Dendritic cell treated with granulocyte-macrophage colony-stimulating factor and Interleukin-4, amounts not matched to agents 40 ng/mL and 50 ng/mL, for 4 days (primary cell): ENCODE measurements around the gene TPRN.
"Not testable (repeated sequence)": the region's sequence is repeated elsewhere in the genome, so short reads cannot be mapped to it uniquely, and the experiment has no call there.

Source experiments
- H3K27ac Mint-ChIP-seq: one replicate; pipeline ENCODE4 v1.8.0; 2022; ENCODE audit warnings: mild to moderate bottlenecking, mixed read lengths
- H3K27me3 Mint-ChIP-seq: one replicate; pipeline ENCODE4 v1.8.0; 2022; ENCODE audit warnings: mild to moderate bottlenecking, mixed read lengths
- H3K36me3 Mint-ChIP-seq: one replicate; pipeline ENCODE4 v1.8.0; 2022; ENCODE audit warnings: low read depth, mixed read lengths
- H3K4me1 Mint-ChIP-seq: one replicate; pipeline ENCODE4 v1.8.0; 2022; ENCODE audit warnings: low read depth, mixed read lengths
- H3K4me3 Mint-ChIP-seq: one replicate; pipeline ENCODE4 v1.8.0; 2022; ENCODE audit warnings: mild to moderate bottlenecking, moderate library complexity, mixed read lengths
- H3K9me3 Mint-ChIP-seq: one replicate; pipeline ENCODE4 v1.8.0; 2022; ENCODE audit warnings: mixed read lengths
- intact Hi-C: fragments of 100-400 bp; cut with micrococcal nuclease; formaldehyde crosslinking; loops from one replicate; pipeline ENCODE4 v1.15.0; 2022

Gene TPRN, protein sequence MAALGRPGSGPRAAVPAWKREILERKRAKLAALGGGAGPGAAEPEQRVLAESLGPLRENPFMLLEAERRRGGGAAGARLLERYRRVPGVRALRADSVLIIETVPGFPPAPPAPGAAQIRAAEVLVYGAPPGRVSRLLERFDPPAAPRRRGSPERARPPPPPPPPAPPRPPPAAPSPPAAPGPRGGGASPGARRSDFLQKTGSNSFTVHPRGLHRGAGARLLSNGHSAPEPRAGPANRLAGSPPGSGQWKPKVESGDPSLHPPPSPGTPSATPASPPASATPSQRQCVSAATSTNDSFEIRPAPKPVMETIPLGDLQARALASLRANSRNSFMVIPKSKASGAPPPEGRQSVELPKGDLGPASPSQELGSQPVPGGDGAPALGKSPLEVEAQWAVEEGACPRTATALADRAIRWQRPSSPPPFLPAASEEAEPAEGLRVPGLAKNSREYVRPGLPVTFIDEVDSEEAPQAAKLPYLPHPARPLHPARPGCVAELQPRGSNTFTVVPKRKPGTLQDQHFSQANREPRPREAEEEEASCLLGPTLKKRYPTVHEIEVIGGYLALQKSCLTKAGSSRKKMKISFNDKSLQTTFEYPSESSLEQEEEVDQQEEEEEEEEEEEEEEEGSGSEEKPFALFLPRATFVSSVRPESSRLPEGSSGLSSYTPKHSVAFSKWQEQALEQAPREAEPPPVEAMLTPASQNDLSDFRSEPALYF

DNA sequence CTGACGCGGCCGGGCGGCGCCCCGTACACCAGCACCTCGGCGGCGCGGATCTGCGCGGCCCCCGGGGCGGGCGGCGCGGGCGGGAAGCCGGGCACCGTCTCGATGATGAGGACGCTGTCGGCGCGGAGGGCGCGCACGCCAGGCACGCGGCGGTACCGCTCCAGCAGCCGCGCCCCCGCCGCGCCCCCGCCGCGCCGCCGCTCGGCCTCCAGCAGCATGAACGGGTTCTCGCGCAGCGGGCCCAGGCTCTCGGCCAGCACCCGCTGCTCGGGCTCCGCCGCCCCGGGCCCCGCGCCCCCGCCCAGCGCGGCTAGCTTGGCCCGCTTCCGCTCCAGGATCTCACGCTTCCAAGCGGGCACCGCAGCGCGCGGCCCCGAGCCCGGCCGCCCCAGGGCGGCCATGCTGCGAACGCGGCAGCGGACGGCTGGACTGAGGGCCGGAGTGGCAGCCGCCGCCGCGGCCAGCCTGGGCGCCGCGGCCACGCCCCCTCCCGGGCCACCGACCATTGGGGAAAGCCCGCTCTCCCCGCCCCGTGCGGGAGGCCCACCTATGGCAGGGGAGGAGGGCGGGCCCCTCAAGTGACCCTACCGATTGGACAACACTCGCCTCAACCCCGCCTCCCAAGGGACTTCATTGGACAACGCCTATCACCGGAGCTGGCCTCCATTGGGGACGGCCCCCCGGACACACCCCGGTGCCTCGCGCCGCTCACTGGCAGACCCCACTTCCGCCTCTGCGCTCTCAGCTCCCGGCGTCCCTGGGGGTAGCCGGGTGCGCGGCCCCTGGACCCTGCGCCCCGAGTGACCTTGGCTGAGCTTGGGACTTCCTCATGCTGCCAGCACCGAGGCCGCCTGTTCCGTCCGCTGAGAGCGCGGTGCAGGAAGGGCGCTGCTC is at the start of gene TPRN:
Gene TPRN, minus strand, starts transcription at position 431 of the 894 bp plus-strand sequence. Its CDS starts 30 bp downstream, at position 401.
- Mint-ChIP-seq H3K9me3 (no peaks in the 10 kb centered on the region), H3K4me1 (peaks cover 71% of the 10 kb centered on the region), H3K36me3 (peaks cover 41% of the 10 kb centered on the region), H3K4me3 (peak within 1 kb of the TSS; percentile 86), H3K27me3 (no peaks in the 10 kb centered on the region), H3K27ac (peak within 1 kb of the TSS; percentile 94)
- intact Hi-C loops = no loop called here

DNA sequence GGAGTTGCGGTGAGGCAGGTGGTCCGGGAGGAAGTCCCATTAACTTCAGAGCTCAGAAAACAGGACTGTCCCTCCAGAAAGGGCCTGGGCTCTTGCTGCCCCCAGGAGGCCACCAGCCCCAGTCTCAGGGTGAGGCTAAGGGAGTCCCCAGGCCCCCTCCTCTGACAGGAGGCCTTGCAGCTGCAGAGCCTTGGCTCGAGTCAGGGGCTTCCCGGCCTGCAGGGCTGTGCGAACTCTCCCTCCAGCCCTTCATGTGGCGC is 47.3 kb upstream of the TPRN start:
- no peak overlapping the region for H3K27ac Mint-ChIP-seq
- H3K27me3 Mint-ChIP-seq = no peaks in the 10 kb centered on the region
- H3K4me3 Mint-ChIP-seq = no peak overlapping the region
- H3K36me3 Mint-ChIP-seq = peaks cover 14% of the 10 kb centered on the region
- intact Hi-C loops = no loop called here
- H3K9me3 Mint-ChIP-seq = no peaks in the 10 kb centered on the region
- H3K4me1 Mint-ChIP-seq = peaks cover 17% of the 10 kb centered on the region

DNA sequence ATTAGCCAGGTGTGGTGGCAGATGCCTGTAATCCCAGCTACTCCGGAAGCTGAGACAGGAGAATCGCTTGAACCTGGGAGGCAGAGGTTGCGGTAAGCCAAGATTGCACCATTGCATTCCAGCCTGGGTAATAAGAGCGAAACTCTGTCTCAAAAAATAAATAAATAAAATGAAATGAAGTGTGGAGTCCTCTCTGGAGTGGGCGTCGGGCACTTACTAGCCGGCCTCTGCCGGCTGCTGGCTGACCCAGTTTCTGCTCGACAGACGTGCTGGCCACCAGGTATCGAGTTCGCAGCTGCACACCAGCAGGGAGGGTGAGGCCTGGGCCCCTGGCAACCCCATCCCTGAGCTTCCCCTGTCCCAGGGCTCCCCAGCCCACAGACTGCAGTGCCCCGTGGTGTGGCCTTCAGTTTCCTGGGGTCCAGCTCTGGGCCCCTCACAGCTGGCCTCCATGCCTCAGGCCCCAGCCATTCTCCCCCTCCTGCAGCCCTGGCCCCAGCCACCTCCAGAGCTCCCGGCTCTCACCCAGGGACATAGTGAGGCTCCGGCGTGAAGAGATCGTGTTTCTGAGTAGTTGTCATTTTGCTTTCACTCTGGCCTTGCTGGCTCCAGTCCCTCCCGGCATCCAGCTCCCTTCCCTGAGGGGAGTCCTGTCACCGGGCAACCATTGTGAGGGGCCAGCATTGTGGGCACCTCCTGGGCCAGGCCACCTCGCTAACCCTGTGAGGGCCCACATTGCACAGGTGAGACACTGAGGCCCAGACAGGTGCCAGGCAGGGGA is 46.8 kb upstream of the TPRN start:
- H3K27ac Mint-ChIP-seq = no peak overlapping the region

DNA sequence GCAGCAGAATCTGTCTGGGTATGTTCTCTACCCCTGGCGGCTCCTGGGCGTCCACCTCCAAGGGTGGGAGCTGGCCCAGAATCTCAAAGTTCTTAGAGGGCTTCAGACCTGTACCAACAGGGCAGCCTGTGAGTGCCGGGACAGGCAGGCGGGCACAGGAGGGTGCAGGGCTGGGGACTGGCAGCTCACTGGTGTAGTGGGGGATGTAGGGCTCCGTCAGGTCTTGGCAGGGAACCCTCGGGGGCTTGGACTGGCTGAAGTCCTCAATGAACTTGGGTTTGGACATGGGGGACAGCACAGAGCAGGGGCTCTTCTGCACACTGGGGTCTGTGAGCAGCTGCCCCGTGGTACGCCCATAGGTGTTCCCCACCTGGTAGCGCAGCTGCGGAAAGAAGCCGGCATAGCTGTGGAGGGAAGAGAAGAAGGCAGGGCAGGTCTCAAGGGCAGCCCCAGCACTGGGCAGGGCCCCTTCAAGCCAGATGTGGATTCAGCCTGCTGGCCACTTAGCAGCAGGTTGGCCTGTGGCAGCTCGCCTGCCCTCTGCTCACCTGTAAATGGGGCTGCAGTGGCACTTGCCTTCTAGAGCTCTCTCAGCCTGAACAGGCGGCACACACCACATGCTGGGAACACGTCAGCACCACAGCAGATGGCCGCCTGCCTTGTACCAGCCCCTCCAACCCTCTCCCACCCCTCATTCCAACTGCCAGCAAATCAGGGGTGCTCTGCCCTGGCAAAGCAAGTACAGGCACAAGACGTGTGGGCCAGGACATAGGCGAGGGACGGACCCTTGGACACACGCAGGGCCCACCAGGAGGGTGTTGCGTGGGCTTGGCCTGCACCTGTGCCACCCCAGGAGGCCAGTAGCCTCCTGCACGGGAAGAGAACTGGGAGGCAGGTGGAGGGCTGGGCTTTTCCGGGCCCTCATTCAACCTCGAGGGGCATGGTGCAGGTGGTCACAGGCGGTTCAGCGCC is 45.2 kb upstream of the TPRN start:
- peaks cover 33% of the 10 kb centered on the region for H3K36me3 Mint-ChIP-seq
- H3K27ac Mint-ChIP-seq = no peak overlapping the region
- peaks cover 26% of the 10 kb centered on the region for H3K4me1 Mint-ChIP-seq
- no peak overlapping the region for H3K4me3 Mint-ChIP-seq
- H3K9me3 Mint-ChIP-seq = no peaks in the 10 kb centered on the region
- no peaks in the 10 kb centered on the region for H3K27me3 Mint-ChIP-seq
- intact Hi-C loops = no loop called here

More for the DNA sequence above, 46.8 kb upstream of the TPRN start:
- Mint-ChIP-seq H3K4me1 (peaks cover 23% of the 10 kb centered on the region), H3K4me3 (no peak overlapping the region), H3K9me3 (no peaks in the 10 kb centered on the region), H3K36me3 (peaks cover 19% of the 10 kb centered on the region), H3K27me3 (no peaks in the 10 kb centered on the region)
- intact Hi-C loops = no loop called here

DNA sequence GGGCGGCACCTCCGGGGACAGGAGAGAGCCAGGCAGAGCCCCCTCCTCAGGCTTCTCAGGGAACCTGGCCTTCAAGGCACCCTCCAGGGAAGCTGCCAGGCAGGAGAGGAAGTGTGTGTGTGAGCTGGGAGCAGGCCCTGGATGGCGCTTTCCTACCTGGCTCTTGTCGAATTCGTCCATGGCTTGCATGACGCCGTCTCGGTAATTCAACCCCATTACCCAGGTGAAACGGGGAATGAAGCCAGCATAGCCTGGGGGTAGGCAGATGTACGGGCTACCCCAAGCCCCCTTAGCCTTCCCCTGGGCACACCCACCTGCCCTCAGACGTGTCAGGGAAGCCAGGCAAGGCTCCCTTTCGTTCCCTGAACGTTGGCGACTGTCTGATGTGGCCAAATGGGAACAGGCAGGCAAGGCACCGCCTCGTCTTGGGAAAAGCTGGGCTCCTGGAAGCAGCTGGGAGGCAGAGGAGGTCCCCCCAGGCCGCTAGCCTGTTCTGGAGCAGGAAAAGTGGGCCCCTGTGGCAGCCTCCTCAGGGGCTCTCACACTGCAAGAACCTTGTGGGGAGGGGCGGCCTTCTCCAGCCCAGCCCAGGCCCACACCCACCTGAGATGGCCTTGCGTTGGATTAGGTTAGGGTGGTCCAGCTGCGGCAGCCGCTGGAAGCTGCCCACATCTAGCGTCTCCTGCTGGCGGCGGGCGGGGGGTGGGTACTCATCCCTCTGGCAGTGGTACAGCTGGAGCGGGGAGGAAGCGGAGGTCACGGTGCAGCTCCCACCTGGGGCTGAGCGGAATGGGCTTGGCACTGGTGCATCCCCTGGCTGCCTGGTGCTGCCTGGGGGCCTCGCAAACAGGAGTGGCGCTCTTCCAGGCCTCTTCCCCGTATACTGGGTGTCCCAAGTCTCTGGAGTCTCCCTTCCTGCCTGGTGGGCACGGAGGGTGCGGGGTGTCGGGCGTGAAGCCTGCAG is 44.2 kb upstream of the TPRN start:
- intact Hi-C loops = no loop called here

DNA sequence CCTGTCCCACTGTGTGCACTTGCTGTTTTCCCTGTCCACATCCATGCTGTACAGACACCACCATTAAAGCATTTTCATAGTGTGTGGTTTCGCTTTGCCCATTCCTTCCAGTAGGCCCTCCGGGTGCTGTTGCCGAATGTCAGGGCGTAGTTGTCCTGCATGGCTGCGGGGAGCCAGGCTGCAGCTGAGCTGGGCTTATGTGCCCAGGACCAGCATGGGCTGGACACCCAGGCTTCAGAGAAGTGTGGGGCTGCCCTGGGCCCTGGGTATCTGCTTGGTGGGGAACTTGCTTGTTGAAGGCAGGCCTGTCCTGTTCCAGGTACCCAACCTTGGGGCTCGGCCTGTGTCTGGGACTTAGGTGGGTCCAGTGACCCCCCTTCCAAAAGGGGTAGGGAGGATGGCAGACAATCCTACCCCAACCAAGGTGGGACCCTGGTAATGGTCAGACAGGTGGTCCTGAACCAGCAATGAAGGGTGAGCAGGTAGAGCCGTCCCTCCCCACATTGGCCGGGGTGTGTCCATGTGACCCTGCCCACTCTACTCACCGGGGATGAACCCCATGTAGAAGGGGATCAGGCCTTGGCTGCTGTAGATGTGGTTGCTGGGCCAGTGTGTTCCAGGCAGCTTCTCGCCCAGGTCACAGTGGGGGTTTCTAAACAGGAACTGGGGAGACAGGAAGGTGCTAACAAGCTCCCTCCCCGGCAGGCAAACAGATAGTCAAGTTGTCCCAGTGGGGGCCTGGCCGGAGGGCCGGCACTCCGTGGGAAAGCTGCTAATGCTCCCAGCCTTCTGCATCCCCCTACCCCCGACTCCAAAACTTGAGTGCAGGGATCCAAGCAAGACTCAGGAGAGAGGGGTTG is 43.3 kb upstream of the TPRN start:
- Mint-ChIP-seq H3K27ac (peak overlapping the region; percentile 9), H3K36me3 (peaks cover 37% of the 10 kb centered on the region), H3K4me1 (peaks cover 31% of the 10 kb centered on the region), H3K9me3 (no peaks in the 10 kb centered on the region), H3K4me3 (peak overlapping the region; percentile 24), H3K27me3 (no peaks in the 10 kb centered on the region)
- intact Hi-C loops = no loop called here

More for the DNA sequence above, 44.2 kb upstream of the TPRN start:
- Mint-ChIP-seq H3K27ac (peak overlapping the region; percentile 9), H3K9me3 (no peaks in the 10 kb centered on the region), H3K27me3 (no peaks in the 10 kb centered on the region), H3K4me1 (peaks cover 26% of the 10 kb centered on the region), H3K4me3 (no peak overlapping the region), H3K36me3 (peaks cover 33% of the 10 kb centered on the region)

DNA sequence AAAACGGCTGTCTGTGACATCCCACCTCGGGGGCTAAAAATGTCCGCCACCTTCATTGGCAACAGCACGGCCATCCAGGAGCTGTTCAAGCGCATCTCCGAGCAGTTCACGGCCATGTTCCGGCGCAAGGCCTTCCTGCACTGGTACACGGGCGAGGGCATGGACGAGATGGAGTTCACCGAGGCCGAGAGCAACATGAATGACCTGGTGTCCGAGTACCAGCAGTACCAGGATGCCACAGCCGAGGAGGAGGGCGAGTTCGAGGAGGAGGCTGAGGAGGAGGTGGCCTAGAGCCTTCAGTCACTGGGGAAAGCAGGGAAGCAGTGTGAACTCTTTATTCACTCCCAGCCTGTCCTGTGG is 42.7 kb upstream of the TPRN start:
- H3K4me3 Mint-ChIP-seq, H3K27ac Mint-ChIP-seq, H3K9me3 Mint-ChIP-seq, H3K27me3 Mint-ChIP-seq, intact Hi-C loops: not testable (repeated sequence)
- Mint-ChIP-seq H3K36me3 (peaks cover 39% of the 10 kb centered on the region), H3K4me1 (peaks cover 37% of the 10 kb centered on the region)

DNA sequence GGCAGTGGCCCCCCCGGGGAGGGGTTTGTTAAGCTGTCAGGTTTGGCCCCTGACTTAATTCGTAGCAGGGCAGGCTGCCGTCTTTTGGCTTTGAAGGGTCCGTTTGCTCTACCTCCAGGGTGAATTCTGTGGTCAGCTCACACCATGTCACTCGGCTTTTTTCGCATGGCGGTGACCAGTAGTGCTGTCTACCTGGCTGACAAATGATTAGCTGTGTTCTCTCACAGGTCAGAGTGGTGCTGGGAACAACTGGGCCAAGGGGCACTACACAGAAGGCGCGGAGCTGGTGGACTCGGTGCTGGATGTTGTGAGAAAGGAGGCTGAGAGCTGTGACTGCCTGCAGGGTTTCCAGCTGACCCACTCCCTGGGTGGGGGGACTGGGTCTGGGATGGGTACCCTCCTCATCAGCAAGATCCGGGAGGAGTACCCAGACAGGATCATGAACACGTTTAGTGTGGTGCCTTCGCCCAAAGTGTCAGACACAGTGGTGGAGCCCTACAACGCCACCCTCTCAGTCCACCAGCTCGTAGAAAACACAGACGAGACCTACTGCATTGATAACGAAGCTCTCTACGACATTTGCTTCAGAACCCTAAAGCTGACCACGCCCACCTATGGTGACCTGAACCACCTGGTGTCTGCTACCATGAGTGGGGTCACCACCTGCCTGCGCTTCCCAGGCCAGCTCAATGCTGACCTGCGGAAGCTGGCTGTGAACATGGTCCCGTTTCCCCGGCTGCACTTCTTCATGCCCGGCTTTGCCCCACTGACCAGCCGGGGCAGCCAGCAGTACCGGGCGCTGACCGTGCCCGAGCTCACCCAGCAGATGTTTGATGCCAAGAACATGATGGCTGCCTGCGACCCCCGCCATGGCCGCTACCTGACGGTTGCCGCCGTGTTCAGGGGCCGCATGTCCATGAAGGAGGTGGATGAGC is 42.0 kb upstream of the TPRN start:
- H3K4me3 Mint-ChIP-seq = peak overlapping the region; percentile 78
- H3K27me3 Mint-ChIP-seq = no peaks in the 10 kb centered on the region
- peaks cover 39% of the 10 kb centered on the region for H3K36me3 Mint-ChIP-seq
- peaks cover 43% of the 10 kb centered on the region for H3K4me1 Mint-ChIP-seq
- H3K9me3 Mint-ChIP-seq = no peaks in the 10 kb centered on the region
- intact Hi-C loops = no loop called here
- peak overlapping the region; percentile 90 for H3K27ac Mint-ChIP-seq

DNA sequence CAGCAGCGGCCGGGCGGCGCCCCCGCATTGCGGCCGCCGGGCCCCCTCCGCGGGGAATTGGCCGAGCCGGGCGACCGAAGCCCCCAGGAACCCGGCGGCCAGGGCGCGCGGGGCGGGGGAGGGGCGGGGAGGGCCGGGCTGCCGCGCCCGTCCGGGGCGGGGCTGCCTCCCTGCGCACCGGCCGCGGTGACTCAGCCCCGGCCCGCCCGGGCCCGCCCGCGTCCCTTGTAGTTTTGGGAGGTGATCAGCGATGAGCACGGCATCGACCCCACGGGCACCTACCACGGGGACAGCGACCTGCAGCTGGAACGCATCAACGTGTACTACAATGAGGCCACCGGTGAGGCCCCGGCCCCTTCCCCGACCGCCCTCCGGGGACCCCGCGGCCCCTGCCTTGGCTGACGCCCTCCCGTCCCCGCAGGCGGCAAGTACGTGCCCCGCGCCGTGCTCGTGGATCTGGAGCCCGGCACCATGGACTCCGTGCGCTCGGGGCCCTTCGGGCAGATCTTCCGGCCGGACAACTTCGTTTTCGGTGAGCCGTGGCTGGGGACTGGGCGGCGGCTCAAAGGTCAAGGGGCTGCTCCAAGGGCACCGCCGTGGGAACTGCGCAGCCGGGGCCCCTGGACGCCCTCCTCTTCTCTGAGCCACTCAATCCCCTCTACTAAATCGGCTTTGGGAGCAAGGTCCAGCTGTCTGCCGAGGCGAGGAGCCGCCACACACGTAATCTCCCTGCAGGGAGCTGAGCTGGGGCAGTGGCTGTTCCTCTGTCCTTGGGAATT is 41.1 kb upstream of the TPRN start:
- H3K4me3 Mint-ChIP-seq = peak overlapping the region; percentile 86
- peaks cover 50% of the 10 kb centered on the region for H3K4me1 Mint-ChIP-seq
- H3K27me3 Mint-ChIP-seq = no peaks in the 10 kb centered on the region
- H3K27ac Mint-ChIP-seq = peak overlapping the region; percentile 90
- intact Hi-C loops = loop anchor here (1.0 kb wide), 1 partner anchor 14 kb away; the partner anchor contains the start of gene NELFB
- H3K36me3 Mint-ChIP-seq = peaks cover 39% of the 10 kb centered on the region
- no peaks in the 10 kb centered on the region for H3K9me3 Mint-ChIP-seq
